Right hindlimb (tissue), 1 donor: ENCODE measurements around the gene DDX53.

Experiments used
- DNase-seq: peaks from one replicate; pipeline ENCODE4 v3.0.0-alpha.2; 2018

Gene DDX53

GRCh38 chrX:22999696-23000223 is at the start of gene DDX53:
DDX53 (plus strand) TSS chrX:22999960; CDS start chrX:23000058, 98 bp downstream.
- no peak for DNase-seq

- peak; percentile 17 for DNase-seq
Measured at GRCh38 chrX:22950269-22951266, 49.2 kb upstream of the DDX53 start.

- DNase-seq = no peak
Measured at GRCh38 chrX:22952010-22952409, 47.8 kb upstream of the DDX53 start.

- DNase-seq = no peak
Measured at GRCh38 chrX:22958250-22958649, 41.5 kb upstream of the DDX53 start.

- DNase-seq = no peak
Measured at GRCh38 chrX:22959204-22959920, 40.4 kb upstream of the DDX53 start.

GRCh38 chrX:22963196-22963595 is 36.6 kb upstream of the DDX53 start:
- DNase-seq = no peak

- no peak for DNase-seq
Measured at GRCh38 chrX:22968494-22968893, 31.3 kb upstream of the DDX53 start.

- no peak for DNase-seq
Measured at GRCh38 chrX:22969411-22969810, 30.3 kb upstream of the DDX53 start.

- no peak for DNase-seq
Measured at GRCh38 chrX:22970861-22971260, 28.9 kb upstream of the DDX53 start.

GRCh38 chrX:22974616-22975015 is 25.1 kb upstream of the DDX53 start:
- DNase-seq = no peak

- DNase-seq = no peak
Measured at GRCh38 chrX:22975786-22976185, 24.0 kb upstream of the DDX53 start.

- no peak for DNase-seq
Measured at GRCh38 chrX:22985958-22986357, 13.8 kb upstream of the DDX53 start.

- no peak for DNase-seq
Measured at GRCh38 chrX:22987452-22987851, 12.3 kb upstream of the DDX53 start.

GRCh38 chrX:23003116-23003515 is 3.4 kb downstream of the DDX53 start:
- no peak for DNase-seq

GRCh38 chrX:23008431-23009099 is 8.8 kb downstream of the DDX53 start:
- DNase-seq = no peak

- no peak for DNase-seq
Measured at GRCh38 chrX:23012162-23012561, 12.4 kb downstream of the DDX53 start.

- no peak for DNase-seq
Measured at GRCh38 chrX:23012636-23013035, 12.9 kb downstream of the DDX53 start.

GRCh38 chrX:23013366-23013765 is 13.6 kb downstream of the DDX53 start:
- DNase-seq = no peak

- no peak for DNase-seq
Measured at GRCh38 chrX:23031600-23031999, 31.8 kb downstream of the DDX53 start.

GRCh38 chrX:23035493-23035892 is 35.7 kb downstream of the DDX53 start:
- no peak for DNase-seq

- no peak for DNase-seq
Measured at GRCh38 chrX:23046443-23046842, 46.7 kb downstream of the DDX53 start.

GRCh38 chrX:23048806-23049573 is 49.2 kb downstream of the DDX53 start:
- no peak for DNase-seq
